Calu3 (cell line): ENCODE data around the gene PRADC1. TPM values are rescaled to one million over a fixed set of nuclear protein-coding genes. Genes with fewer than 3 reads are reported as not detected.

Source experiments
- BruUV-seq: library from RNA; stranded (reverse); fragments of 400-500 nt; replicated peaks from 2 replicates; lab custom pipeline; 2021; lab: Mats Ljungman, UMichigan
- CTCF ChIA-PET: fragments of 300-600 bp; sonication (Branson Sonifier 250); formaldehyde crosslinking; loops from one replicate; lab custom pipeline; 2022; ENCODE audit warnings: antibody characterized with exemption; lab: Charles Lee
- DNase-seq: peaks from one replicate; pipeline ENCODE4 v3.0.0; 2022
- H3K27ac Mint-ChIP-seq: one replicate; pipeline ENCODE4 v1.8.0; 2022; ENCODE audit warnings: mixed read lengths; ENCODE audit not compliant: unreplicated experiment
- H3K27me3 Mint-ChIP-seq: one replicate; pipeline ENCODE4 v1.8.0; 2022; ENCODE audit warnings: mixed read lengths; ENCODE audit not compliant: unreplicated experiment
- H3K36me3 Mint-ChIP-seq: one replicate; pipeline ENCODE4 v1.8.0; 2022; ENCODE audit warnings: mild to moderate bottlenecking, moderate library complexity, mixed read lengths; ENCODE audit not compliant: insufficient read depth, unreplicated experiment
- H3K4me1 Mint-ChIP-seq: one replicate; pipeline ENCODE4 v1.8.0; 2022; ENCODE audit warnings: mild to moderate bottlenecking, low read depth, mixed read lengths; ENCODE audit not compliant: unreplicated experiment
- H3K4me3 Mint-ChIP-seq: one replicate; pipeline ENCODE4 v1.8.0; 2022; ENCODE audit warnings: mild to moderate bottlenecking, low read depth, moderate library complexity, mixed read lengths; ENCODE audit not compliant: unreplicated experiment
- H3K9me3 Mint-ChIP-seq: one replicate; pipeline ENCODE4 v1.8.0; 2022; ENCODE audit warnings: low read depth, mixed read lengths; ENCODE audit not compliant: unreplicated experiment
- CTCF ChIP-seq: fragments of 200-600 bp; IDR thresholded peaks from one replicate; pipeline ENCODE4 v1.8.0; 2022; ENCODE audit warnings: antibody characterized with exemption; ENCODE audit not compliant: unreplicated experiment
- intact Hi-C: fragments of 100-400 bp; cut with micrococcal nuclease; formaldehyde crosslinking; loops from one replicate; pipeline ENCODE4 v1.10.0; 2022; ENCODE audit not compliant: unreplicated experiment
- total RNA-seq: library from RNA; stranded (reverse); gene quantifications from 2 replicates; pipeline ENCODE4 v1.2.3, GENCODE V29; 2022

PRADC1 gene
- total RNA-seq, 1 experiment from 2014 or later: 13.8 TPM

GRCh38 chr2:73210696-73211095 is 22.3 kb downstream of the PRADC1 start:
- Mint-ChIP-seq H3K9me3 (no peaks in the 10 kb centered on the region), H3K4me3 (no peak overlapping the region), H3K4me1 (peaks cover 35% of the 10 kb centered on the region), H3K36me3 (peaks cover 23% of the 10 kb centered on the region), H3K27ac (no peak overlapping the region), H3K27me3 (peaks cover 38% of the 10 kb centered on the region)
- no peak for TF ChIP-seq CTCF
- no TSS peak for BruUV-seq
- DNase-seq: no peak
- intact Hi-C loops: loop anchor here (5.0 kb wide), 1 partner anchor 33 kb away; no protein-coding TSS in a partner anchor
- CTCF ChIA-PET: interaction anchor here (1.5 kb wide), 1 partner anchor 33 kb away, joined by 6 read pairs; no protein-coding TSS in a partner anchor

DNA sequence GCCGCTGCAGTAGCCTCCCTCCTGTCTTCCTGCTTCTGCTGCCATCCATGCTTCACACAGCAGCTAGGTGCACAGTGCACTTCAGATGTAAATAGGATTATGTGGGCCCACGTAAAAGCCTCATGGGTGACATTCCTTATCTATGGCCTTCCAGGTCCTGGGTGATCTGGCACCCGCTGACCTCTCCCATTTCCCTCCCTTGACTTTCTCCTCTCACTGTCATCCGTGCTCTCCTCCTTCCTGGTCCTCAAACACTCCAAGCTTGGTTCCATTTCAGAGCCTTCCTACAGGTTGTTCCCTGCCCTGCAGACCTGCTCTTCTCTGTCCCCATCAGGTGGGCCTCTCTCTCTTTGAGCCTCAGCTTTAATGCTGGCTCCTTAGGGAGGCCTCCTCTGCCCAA is 23.0 kb downstream of the PRADC1 start:
- no peak for TF ChIP-seq CTCF
- intact Hi-C loops: loop anchor here (5.0 kb wide), 1 partner anchor 33 kb away; no protein-coding TSS in a partner anchor
- Mint-ChIP-seq H3K4me1 (peaks cover 28% of the 10 kb centered on the region), H3K9me3 (no peaks in the 10 kb centered on the region), H3K4me3 (no peak overlapping the region), H3K27ac (no peak overlapping the region), H3K27me3 (peaks cover 39% of the 10 kb centered on the region), H3K36me3 (peaks cover 17% of the 10 kb centered on the region)
- no TSS peak for BruUV-seq
- DNase-seq: no peak
- CTCF ChIA-PET: interaction anchor here (1.1 to 1.5 kb wide), 2 partner anchors 33 to 323 kb away, joined by 3 to 6 read pairs; no protein-coding TSS in a partner anchor

DNA sequence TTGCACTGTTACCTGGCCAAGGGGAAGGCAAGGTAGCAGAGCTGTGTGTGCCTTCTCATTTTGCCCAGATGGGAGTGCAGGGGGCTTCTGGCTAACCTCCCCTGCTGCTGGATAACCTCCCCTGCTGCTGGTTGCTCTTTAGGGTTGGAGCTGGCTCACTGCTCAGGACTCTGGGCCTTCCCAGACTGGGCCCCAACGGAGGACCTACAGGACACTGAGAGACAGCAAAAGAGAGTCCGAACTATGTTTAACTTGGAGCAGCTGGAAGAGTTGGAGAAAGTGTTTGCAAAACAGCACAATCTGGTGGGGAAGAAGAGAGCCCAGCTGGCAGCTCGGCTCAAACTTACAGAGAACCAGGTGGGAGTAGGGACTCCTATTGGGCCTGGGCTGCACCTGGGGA is 24.8 kb downstream of the PRADC1 start:
- Mint-ChIP-seq H3K27me3 (peaks cover 56% of the 10 kb centered on the region), H3K27ac (no peak overlapping the region), H3K4me3 (no peak overlapping the region), H3K36me3 (peaks cover under 1% of the 10 kb centered on the region), H3K4me1 (peaks cover 11% of the 10 kb centered on the region), H3K9me3 (no peaks in the 10 kb centered on the region)
- TF ChIP-seq CTCF: no peak
- CTCF ChIA-PET: no interaction called here
- intact Hi-C loops: no loop called here
- no TSS peak for BruUV-seq
- no peak for DNase-seq

DNA sequence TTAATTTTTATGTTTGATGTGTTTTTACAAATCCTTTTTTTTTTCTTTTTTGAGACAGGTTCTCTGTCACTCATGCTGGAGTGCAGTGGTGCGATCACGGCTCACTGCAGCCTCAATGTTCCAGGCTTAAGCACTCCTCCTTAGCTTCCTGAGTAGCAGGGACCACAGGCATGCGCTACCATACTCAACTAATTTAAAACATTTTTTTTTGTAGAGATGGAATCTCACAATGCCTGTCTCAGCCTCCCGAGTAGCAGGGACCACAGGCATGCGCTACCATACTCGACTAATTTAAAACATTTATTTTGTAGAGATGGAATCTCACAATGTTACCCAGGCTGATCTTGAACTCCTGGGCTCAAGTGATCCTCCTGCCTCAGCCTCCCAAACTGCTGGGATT is 27.4 kb downstream of the PRADC1 start:
- intact Hi-C loops: no loop called here
- no TSS peak for BruUV-seq
- no peak overlapping the region for H3K4me3 Mint-ChIP-seq
- no peaks in the 10 kb centered on the region for H3K4me1 Mint-ChIP-seq
- CTCF ChIA-PET: no interaction called here
- DNase-seq: no peak
- H3K36me3 Mint-ChIP-seq: no peaks in the 10 kb centered on the region
- no peak overlapping the region for H3K27ac Mint-ChIP-seq
- H3K9me3 Mint-ChIP-seq: no peaks in the 10 kb centered on the region
- H3K27me3 Mint-ChIP-seq: peaks cover 77% of the 10 kb centered on the region
- no peak for TF ChIP-seq CTCF
